Vagina (tissue), 2 donors: ENCODE measurements around the gene LAMC1.

Experiments
- CTCF ChIP-seq, 3 experiments: fragments of 450-650 bp in 2 of 3; fragments of 200-600 bp in 1 of 3; sonication (generic) in 1 of 3; IDR thresholded peaks; one replicate each; pipeline ENCODE4 v1.5.1; 2017 to 2019; ENCODE audit warnings: antibody characterized with exemption in 3 of 3, mild to moderate bottlenecking in 2 of 3, moderate library complexity in 2 of 3
- POLR2AphosphoS5 ChIP-seq, 2 donors: sonication (generic); formaldehyde crosslinking; IDR thresholded peaks; one replicate each; pipeline ENCODE4 v1.9.0; 2017; ENCODE audit warnings: antibody characterized with exemption in 2 of 2, mild to moderate bottlenecking in 2 of 2, low read depth in 1 of 2; ENCODE audit not compliant: insufficient read depth in 1 of 2

DNA sequence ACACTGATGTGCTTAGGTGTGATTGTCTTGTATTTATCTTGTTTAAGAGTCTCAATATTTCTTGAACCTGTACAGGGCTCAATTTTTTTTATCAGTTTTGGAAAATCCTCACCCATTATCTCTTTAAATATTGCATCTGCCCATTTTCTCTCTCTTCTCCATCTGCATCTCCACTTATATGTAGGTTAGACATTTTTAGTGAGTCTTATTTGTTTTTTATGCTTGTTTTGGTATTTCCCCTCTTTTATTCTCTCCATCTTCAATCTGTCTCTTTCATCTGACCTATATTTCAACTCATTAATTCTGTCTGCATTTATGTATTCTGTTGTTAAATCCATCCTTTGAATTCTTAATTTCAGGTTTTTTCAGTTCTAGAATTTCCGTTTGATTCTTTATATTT, 37.3 kb upstream of the LAMC1 start:
- TF ChIP-seq POLR2AphosphoS5 (IDR thresholded peaks at IDR 0.05; ENCODE audit: insufficient read depth in 1 of 2, low read depth in 1 of 2) (no peak), CTCF (IDR thresholded peaks at IDR 0.05) (no peak)
